ENCODE data around the gene GM2A. TPM values are rescaled to one million over a fixed set of nuclear protein-coding genes. Genes with fewer than 3 reads are reported as not detected.
"Not testable (repeated sequence)": the region's sequence is repeated elsewhere in the genome, so short reads cannot be mapped to it uniquely, and the experiment has no call there.

The GM2A gene
- total and polyA plus RNA-seq, 3 experiments from 2014 or later = 4.7 to 14.9 (median 12.7) TPM

DNA sequence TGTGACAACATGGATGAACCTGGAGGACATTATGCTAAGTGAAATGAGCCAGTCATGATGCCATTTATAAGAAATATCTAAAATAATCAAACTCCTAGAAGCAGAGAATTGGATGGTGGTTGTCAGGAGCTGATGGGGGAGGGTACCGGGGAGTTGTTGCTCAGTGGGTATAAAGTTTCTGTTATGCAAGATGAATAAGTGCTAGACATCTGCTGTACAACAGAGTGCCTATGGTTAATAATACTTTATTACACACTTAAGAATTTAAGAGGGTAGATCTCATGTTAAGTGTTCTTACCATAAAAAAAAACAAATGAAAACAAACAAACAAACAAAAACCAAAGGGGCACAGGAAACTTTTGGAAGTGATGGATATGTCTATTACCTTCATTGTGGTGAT is 16.1 kb upstream of the GM2A start:
- H3K27ac Mint-ChIP-seq = no peak overlapping the region
- POLR2A ChIA-PET = interaction anchor here (1.5 kb wide), 1 partner anchor 36 kb away, joined by 3 read pairs; no protein-coding TSS in a partner anchor
- Histone ChIP-seq H3K4me3 (ENCODE audit: low read length) (no peak overlapping the region), H3K36me3 (ENCODE audit: insufficient read depth, low read length) (no peaks in the 10 kb centered on the region), H3K27me3 (ENCODE audit: insufficient read depth, low read length, poor library complexity, severe bottlenecking) (no peaks in the 10 kb centered on the region), H3K4me1 (ENCODE audit: insufficient read depth, low read length) (peaks cover 25% of the 10 kb centered on the region), H3K27ac (ENCODE audit: low read depth, low read length) (no peak overlapping the region), H3K9me3 (ENCODE audit: low read length) (no peaks in the 10 kb centered on the region)
- H3K4me1 Mint-ChIP-seq = peaks cover 17 to 50% (median 22%) of the 10 kb centered on the region in 3 donors
- no peaks in the 10 kb centered on the region for H3K9me3 Mint-ChIP-seq
- no peaks in the 10 kb centered on the region for H3K36me3 Mint-ChIP-seq
- DNase-seq = no peak
- H3K4me3 Mint-ChIP-seq = no peak overlapping the region
- no peaks in the 10 kb centered on the region for H3K27me3 Mint-ChIP-seq
- CTCF ChIA-PET = interaction anchor here (1.1 to 7.2 kb wide), 9 partner anchors 9 to 165 kb away, joined by 4 to 66 read pairs (median 11); partner anchors contain the start of genes CCDC69 and GM2A

DNA sequence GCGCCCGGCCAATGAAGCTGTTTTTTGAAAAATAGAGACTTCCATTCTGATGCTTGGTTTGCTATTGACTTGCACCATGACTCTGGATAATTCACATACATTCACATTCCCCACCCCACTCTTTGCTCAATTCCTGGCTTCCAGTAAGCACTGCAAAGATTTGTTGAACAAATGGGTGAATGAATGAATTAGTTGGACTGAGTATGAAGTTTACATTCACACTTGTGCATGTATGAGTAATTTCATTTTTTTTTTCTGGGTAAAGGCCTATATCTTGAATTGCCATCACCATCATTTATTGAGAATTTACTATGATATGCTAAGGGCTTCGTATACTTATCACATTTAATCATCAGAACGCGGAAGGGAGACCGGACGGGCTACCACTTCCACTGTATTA is 15.3 kb upstream of the GM2A start:
- no peak for DNase-seq
- Histone ChIP-seq H3K27ac (ENCODE audit: low read depth, low read length) (no peak overlapping the region), H3K4me1 (ENCODE audit: insufficient read depth, low read length) (peaks cover 25% of the 10 kb centered on the region), H3K27me3 (ENCODE audit: insufficient read depth, low read length, poor library complexity, severe bottlenecking) (no peaks in the 10 kb centered on the region), H3K9me3 (ENCODE audit: low read length) (no peaks in the 10 kb centered on the region), H3K4me3 (ENCODE audit: low read length) (no peak overlapping the region), H3K36me3 (ENCODE audit: insufficient read depth, low read length) (no peaks in the 10 kb centered on the region)
- H3K9me3 Mint-ChIP-seq = no peaks in the 10 kb centered on the region
- H3K4me3 Mint-ChIP-seq = peak overlapping the region in 1 of 7 donors; percentile 70
- ChIA-PET CTCF (interaction anchor here (0.9 to 7.2 kb wide), 20 partner anchors 8 to 166 kb away, joined by 4 to 66 read pairs (median 8); partner anchors contain the start of genes ANXA6, CCDC69 and GM2A), POLR2A (interaction anchor here (0.9 to 1.9 kb wide), 5 partner anchors 11 to 37 kb away, joined by 3 to 9 read pairs (median 6); partner anchors contain the start of genes CCDC69 and GM2A)
- peaks cover 17 to 48% (median 22%) of the 10 kb centered on the region in 3 donors for H3K4me1 Mint-ChIP-seq
- no peaks in the 10 kb centered on the region for H3K36me3 Mint-ChIP-seq
- peak overlapping the region in 2 of 8 donors; percentile 38 to 47 for H3K27ac Mint-ChIP-seq
- no peaks in the 10 kb centered on the region for H3K27me3 Mint-ChIP-seq

GRCh38 chr5:151238303-151238741 is 14.7 kb upstream of the GM2A start:
- H3K4me3 ChIP-seq (ENCODE audit: low read length) = no peak overlapping the region
- ChIA-PET CTCF (interaction anchor here (0.7 to 7.2 kb wide), 32 partner anchors 8 to 196 kb away, joined by 3 to 66 read pairs (median 5); partner anchors contain the start of genes ANXA6, CCDC69 and GM2A), POLR2A (interaction anchor here (0.9 to 1.9 kb wide), 7 partner anchors 12 to 37 kb away, joined by 3 to 10 read pairs (median 6); partner anchors contain the start of genes CCDC69 and GM2A)
- H3K36me3 Mint-ChIP-seq = no peaks in the 10 kb centered on the region
- no peaks in the 10 kb centered on the region for H3K9me3 Mint-ChIP-seq
- H3K27me3 Mint-ChIP-seq = no peaks in the 10 kb centered on the region
- H3K27ac Mint-ChIP-seq = peak overlapping the region in 5 of 8 donors; percentile 21 to 88 (median 73)
- peak overlapping the region in 6 of 7 donors; percentile 20 to 84 (median 72) for H3K4me3 Mint-ChIP-seq
- H3K4me1 ChIP-seq (ENCODE audit: insufficient read depth, low read length) = peaks cover 25% of the 10 kb centered on the region
- H3K36me3 ChIP-seq (ENCODE audit: insufficient read depth, low read length) = no peaks in the 10 kb centered on the region
- H3K4me1 Mint-ChIP-seq = peaks cover 17 to 42% (median 20%) of the 10 kb centered on the region in 3 donors
- no peak overlapping the region for H3K27ac ChIP-seq (ENCODE audit: low read depth, low read length)
- DNase-seq = no peak
- H3K27me3 ChIP-seq (ENCODE audit: insufficient read depth, low read length, poor library complexity, severe bottlenecking) = no peaks in the 10 kb centered on the region
- no peaks in the 10 kb centered on the region for H3K9me3 ChIP-seq (ENCODE audit: low read length)

GRCh38 chr5:151239237-151239861 is 13.6 kb upstream of the GM2A start:
- no peaks in the 10 kb centered on the region for H3K9me3 Mint-ChIP-seq
- CTCF ChIA-PET = interaction anchor here (0.7 to 7.2 kb wide), 33 partner anchors 9 to 197 kb away, joined by 3 to 66 read pairs (median 6); partner anchors contain the start of genes ANXA6, CCDC69 and GM2A
- H3K4me3 Mint-ChIP-seq = peak overlapping the region in 6 of 7 donors; percentile 9 to 84 (median 50)

DNA sequence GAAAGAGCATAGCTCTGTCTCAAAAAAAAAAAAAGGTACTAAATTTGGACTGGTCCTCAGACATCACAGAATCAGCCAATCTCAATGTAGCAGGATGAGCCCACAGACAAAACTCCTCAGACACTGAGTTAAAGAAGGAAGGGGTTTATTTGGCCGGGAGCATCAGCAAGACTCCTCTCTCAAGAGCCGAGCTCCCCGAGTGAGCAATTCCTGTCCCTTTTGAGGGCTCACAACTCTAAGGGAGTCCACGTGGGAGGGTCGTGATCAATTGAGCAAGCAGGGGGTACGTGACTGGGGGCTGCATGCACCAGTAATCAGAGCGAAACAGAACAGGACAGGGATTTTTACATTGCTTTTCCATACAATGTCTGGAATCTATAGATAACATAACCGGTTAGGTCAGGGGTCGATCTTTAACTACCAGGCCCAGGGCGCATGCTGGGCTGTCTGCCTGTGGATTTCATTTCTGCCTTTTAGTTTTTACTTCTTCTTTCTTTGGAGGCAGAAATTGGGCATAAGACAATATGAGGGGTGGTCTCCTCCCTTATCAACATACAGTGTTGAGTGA is 12.6 kb upstream of the GM2A start:
- H3K9me3 Mint-ChIP-seq; POLR2A ChIA-PET; H3K4me1 ChIP-seq (ENCODE audit: insufficient read depth, low read length); H3K9me3 ChIP-seq (ENCODE audit: low read length); H3K36me3 Mint-ChIP-seq; H3K27ac ChIP-seq (ENCODE audit: low read depth, low read length); DNase-seq; H3K36me3 ChIP-seq (ENCODE audit: insufficient read depth, low read length); H3K4me3 ChIP-seq (ENCODE audit: low read length); H3K27me3 ChIP-seq (ENCODE audit: insufficient read depth, low read length, poor library complexity, severe bottlenecking); H3K27me3 Mint-ChIP-seq; H3K27ac Mint-ChIP-seq; H3K4me3 Mint-ChIP-seq: not testable (repeated sequence)
- CTCF ChIA-PET = interaction anchor here (0.8 to 7.2 kb wide), 15 partner anchors 10 to 189 kb away, joined by 3 to 38 read pairs (median 4); partner anchors contain the start of genes CCDC69 and GM2A
- H3K4me1 Mint-ChIP-seq = peaks cover 18 to 39% (median 19%) of the 10 kb centered on the region in 3 donors

More at GRCh38 chr5:151239237-151239861, 13.6 kb upstream of the GM2A start:
- Histone ChIP-seq H3K36me3 (ENCODE audit: insufficient read depth, low read length) (no peaks in the 10 kb centered on the region), H3K27ac (ENCODE audit: low read depth, low read length) (no peak overlapping the region), H3K4me1 (ENCODE audit: insufficient read depth, low read length) (peaks cover 17% of the 10 kb centered on the region), H3K27me3 (ENCODE audit: insufficient read depth, low read length, poor library complexity, severe bottlenecking) (no peaks in the 10 kb centered on the region), H3K4me3 (ENCODE audit: low read length) (no peak overlapping the region), H3K9me3 (ENCODE audit: low read length) (no peaks in the 10 kb centered on the region)
- POLR2A ChIA-PET = interaction anchor here (0.9 to 1.9 kb wide), 4 partner anchors 13 to 28 kb away, joined by 3 to 10 read pairs (median 8); partner anchors contain the start of genes CCDC69 and GM2A
- no peaks in the 10 kb centered on the region for H3K36me3 Mint-ChIP-seq
- peaks cover 23 to 45% (median 25%) of the 10 kb centered on the region in 3 donors for H3K4me1 Mint-ChIP-seq
- DNase-seq = peak; percentile 42 to 73 (median 53)
- peak overlapping the region in 2 of 8 donors; percentile 12 to 25 for H3K27ac Mint-ChIP-seq
- no peaks in the 10 kb centered on the region for H3K27me3 Mint-ChIP-seq

- no peak overlapping the region for H3K4me3 ChIP-seq (ENCODE audit: low read length)
- Mint-ChIP-seq H3K4me3 (no peak overlapping the region), H3K4me1 (peaks cover 17 to 35% (median 18%) of the 10 kb centered on the region in 3 donors), H3K9me3 (no peaks in the 10 kb centered on the region), H3K36me3 (no peaks in the 10 kb centered on the region), H3K27ac (no peak overlapping the region), H3K27me3 (no peaks in the 10 kb centered on the region)
- no peak overlapping the region for H3K27ac ChIP-seq (ENCODE audit: low read depth, low read length)
- H3K36me3 ChIP-seq (ENCODE audit: insufficient read depth, low read length) = no peaks in the 10 kb centered on the region
- CTCF ChIA-PET = interaction anchor here (0.9 to 3.3 kb wide), 12 partner anchors 10 to 190 kb away, joined by 3 to 12 read pairs (median 4); partner anchors contain the start of gene GM2A
- POLR2A ChIA-PET = no interaction called here
- no peaks in the 10 kb centered on the region for H3K27me3 ChIP-seq (ENCODE audit: insufficient read depth, low read length, poor library complexity, severe bottlenecking)
- peaks cover 6% of the 10 kb centered on the region for H3K4me1 ChIP-seq (ENCODE audit: insufficient read depth, low read length)
- H3K9me3 ChIP-seq (ENCODE audit: low read length) = no peaks in the 10 kb centered on the region
- DNase-seq = no peak
These were observed 11.9 kb upstream of the GM2A start for GRCh38 chr5:151240924-151241635.

GRCh38 chr5:151243127-151243526 is 9.9 kb upstream of the GM2A start:
- no peak for DNase-seq
- no peak overlapping the region for H3K4me3 Mint-ChIP-seq
- H3K4me1 Mint-ChIP-seq = peaks cover 17 to 26% (median 18%) of the 10 kb centered on the region in 3 donors
- Histone ChIP-seq H3K27me3 (ENCODE audit: insufficient read depth, low read length, poor library complexity, severe bottlenecking) (no peaks in the 10 kb centered on the region), H3K27ac (ENCODE audit: low read depth, low read length) (no peak overlapping the region), H3K9me3 (ENCODE audit: low read length) (no peaks in the 10 kb centered on the region), H3K4me1 (ENCODE audit: insufficient read depth, low read length) (peaks cover 6% of the 10 kb centered on the region), H3K36me3 (ENCODE audit: insufficient read depth, low read length) (no peaks in the 10 kb centered on the region), H3K4me3 (ENCODE audit: low read length) (no peak overlapping the region)
- H3K9me3 Mint-ChIP-seq = no peaks in the 10 kb centered on the region
- CTCF ChIA-PET = interaction anchor here (2.6 kb wide), 1 partner anchor 117 kb away, joined by 11 read pairs; no protein-coding TSS in a partner anchor
- H3K27ac Mint-ChIP-seq = peak overlapping the region in 1 of 8 donors; percentile 89
- H3K27me3 Mint-ChIP-seq = no peaks in the 10 kb centered on the region
- no peaks in the 10 kb centered on the region for H3K36me3 Mint-ChIP-seq
- POLR2A ChIA-PET = no interaction called here
